ENCODE results near the gene RPL26. TPM values are rescaled to one million over a fixed set of nuclear protein-coding genes. Genes with fewer than 3 reads are reported as not detected.
"Not testable (repeated sequence)": the region's sequence is repeated elsewhere in the genome, so short reads cannot be mapped to it uniquely, and the experiment has no call there.

The RPL26 gene
- total and polyA plus RNA-seq, 8 donors, result 608 to 1,890 (median 1,076) TPM

- TF ChIP-seq CTCF (IDR thresholded peaks at IDR 0.05), result no peak
- intact Hi-C loops (cut with DNase I), result loop anchor here in 2 of 3 donors (10.0 kb wide), 1 partner anchor 342 kb away; the partner anchor contains the start of gene CCDC42 (in 2 of the 2)
- H3K36me3 ChIP-seq, result no peaks in the 10 kb centered on the region
- H3K9me3 ChIP-seq, result no peaks in the 10 kb centered on the region
- H3K4me3 ChIP-seq, result no peak overlapping the region
- H3K27ac ChIP-seq, result no peak overlapping the region
- FAIRE-seq (no peak), DNase-seq (no peak), ATAC-seq (no peak)
- 60 to 70% methylated on average over 11 of the region's 11 CpGs for WGBS, 2 donors
- H3K4me1 ChIP-seq, result no peaks in the 10 kb centered on the region
- peaks cover 0 to 3% (median 0%) of the 10 kb centered on the region in 4 donors for H3K27me3 ChIP-seq
These were observed 20.0 kb upstream of the RPL26 start for GRCh38 chr17:8402921-8403536.

- Histone ChIP-seq H3K27ac (no peak overlapping the region), H3K4me1 (no peaks in the 10 kb centered on the region), H3K27me3 (peaks cover 0 to 3% (median 0%) of the 10 kb centered on the region in 4 donors), H3K36me3 (no peaks in the 10 kb centered on the region), H3K4me3 (no peak overlapping the region), H3K9me3 (no peaks in the 10 kb centered on the region)
- TF ChIP-seq CTCF (IDR thresholded peaks at IDR 0.05), result no peak
- no peak for FAIRE-seq
- intact Hi-C loops (cut with DNase I), result loop anchor here in 2 of 3 donors (10.0 kb wide), 1 partner anchor 344 kb away; the partner anchor contains the start of gene CCDC42 (in 2 of the 2)
- DNase-seq, result no peak
- no peak for ATAC-seq
- WGBS, 2 donors, result 41 to 51% methylated on average over 2 of the region's 2 CpGs
These were observed 18.1 kb upstream of the RPL26 start for GRCh38 chr17:8401107-8401506.

GRCh38 chr17:8398980-8399379 lies 16.0 kb upstream of the RPL26 start:
- no peak for TF ChIP-seq CTCF (IDR thresholded peaks at IDR 0.05)
- FAIRE-seq, result no peak
- no peak overlapping the region for H3K27ac ChIP-seq
- H3K27me3 ChIP-seq, result peaks cover 0 to 3% (median 0%) of the 10 kb centered on the region in 4 donors
- no peak for DNase-seq
- H3K9me3 ChIP-seq, result no peaks in the 10 kb centered on the region
- H3K4me3 ChIP-seq, result no peak overlapping the region
- 45 to 58% methylated on average over 6 of the region's 6 CpGs for WGBS, 2 donors
- intact Hi-C loops (cut with DNase I), result no loop called here
- no peaks in the 10 kb centered on the region for H3K36me3 ChIP-seq
- no peaks in the 10 kb centered on the region for H3K4me1 ChIP-seq
- ATAC-seq, result no peak

GRCh38 chr17:8397636-8398035 lies 14.6 kb upstream of the RPL26 start, which contains the start of gene RNF222:
RNF222 (minus strand) TSS chr17:8397827; CDS start chr17:8393461, 4,366 bp downstream.
- no peaks in the 10 kb centered on the region for H3K9me3 ChIP-seq
- DNase-seq (no peak), ATAC-seq (peak in 2 of 4 donors; percentile 21 to 44), FAIRE-seq (no peak)
- peaks cover 0 to 3% (median 0%) of the 10 kb centered on the region in 4 donors for H3K27me3 ChIP-seq
- H3K4me3 ChIP-seq, result no peak within 1 kb of the TSS
- WGBS, 2 donors, result 16 to 25% methylated on average over 13 of the region's 13 CpGs
- intact Hi-C loops (cut with DNase I), result no loop called here
- no peak for TF ChIP-seq CTCF (IDR thresholded peaks at IDR 0.05)
- no peaks in the 10 kb centered on the region for H3K36me3 ChIP-seq
- H3K27ac ChIP-seq, result no peak within 1 kb of the TSS
- H3K4me1 ChIP-seq, result no peaks in the 10 kb centered on the region

GRCh38 chr17:8394497-8394896 lies 11.5 kb upstream of the RPL26 start:
- H3K4me3 ChIP-seq; intact Hi-C loops (cut with DNase I); H3K36me3 ChIP-seq; H3K9me3 ChIP-seq; H3K27ac ChIP-seq; H3K27me3 ChIP-seq; ATAC-seq; FAIRE-seq; H3K4me1 ChIP-seq; DNase-seq: not testable (repeated sequence)
- 75 to 82% methylated on average over 9 of the region's 9 CpGs for WGBS, 2 donors
